Measurements from ENCODE around the gene MKRN2OS. TPM values are rescaled to one million over a fixed set of nuclear protein-coding genes. Genes with fewer than 3 reads are reported as not detected.

MKRN2OS gene
- total RNA-seq, 2 donors from 2014 or later = not detected

DNA sequence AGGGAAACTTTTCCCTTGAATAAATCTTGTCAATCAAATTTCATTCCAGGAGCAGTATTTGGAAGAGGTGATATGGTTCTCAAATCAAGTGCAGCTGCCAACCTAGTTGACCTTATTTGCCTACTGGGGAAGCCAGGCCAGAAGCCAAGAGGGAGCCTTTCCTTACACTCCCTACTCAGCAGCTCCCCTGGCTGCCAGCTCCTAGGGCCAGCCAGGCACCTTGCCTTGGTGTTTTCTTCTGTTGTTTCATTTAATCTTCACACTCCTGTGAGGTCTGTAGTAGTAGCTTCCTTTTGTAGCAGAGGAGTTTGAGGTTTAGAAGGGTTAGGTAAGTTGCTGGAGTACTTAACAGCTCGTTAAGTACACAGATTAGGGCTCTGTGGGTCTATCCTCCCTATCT is 22.6 kb downstream of the MKRN2OS start:
- ATAC-seq (replicated peaks in 1 of 2) (no peak), DNase-seq (no peak)
- Mint-ChIP-seq H3K27ac (no peak overlapping the region), H3K4me3 (no peak overlapping the region), H3K9me3 (no peaks in the 10 kb centered on the region), H3K27me3 (ENCODE audit: low read depth) (no peaks in the 10 kb centered on the region), H3K36me3 (ENCODE audit: insufficient read depth in 2 of 2) (peaks cover 3 to 7% of the 10 kb centered on the region in 2 donors), H3K4me1 (ENCODE audit: low read depth) (no peaks in the 10 kb centered on the region)

DNA sequence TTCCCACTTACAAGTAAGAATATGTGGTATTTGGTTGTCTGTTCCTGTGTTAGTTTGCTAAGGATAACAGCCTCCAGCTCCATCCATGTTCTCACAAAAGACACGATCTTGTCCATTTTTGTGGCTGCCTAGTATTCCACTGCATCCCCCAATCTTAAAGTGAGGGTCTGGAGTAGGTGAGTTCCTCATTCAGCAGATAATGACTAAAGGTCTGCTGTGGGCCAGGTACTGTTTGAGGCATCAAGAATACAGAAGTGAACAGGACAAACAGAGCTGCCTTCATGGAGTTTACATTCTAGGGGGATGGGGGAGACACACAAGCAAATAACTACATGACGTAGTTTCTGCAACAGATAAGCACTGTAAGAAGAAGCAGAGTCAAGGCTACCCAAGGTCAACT is 24.3 kb downstream of the MKRN2OS start:
- peaks cover 2 to 4% of the 10 kb centered on the region in 2 donors for H3K36me3 Mint-ChIP-seq (ENCODE audit: insufficient read depth in 2 of 2)
- H3K9me3 Mint-ChIP-seq = no peaks in the 10 kb centered on the region
- ATAC-seq (replicated peaks in 1 of 2) = no peak
- no peak overlapping the region for H3K4me3 Mint-ChIP-seq
- DNase-seq = no peak
- no peak overlapping the region for H3K27ac Mint-ChIP-seq
- no peaks in the 10 kb centered on the region for H3K27me3 Mint-ChIP-seq (ENCODE audit: low read depth)
- no peaks in the 10 kb centered on the region for H3K4me1 Mint-ChIP-seq (ENCODE audit: low read depth)

DNA sequence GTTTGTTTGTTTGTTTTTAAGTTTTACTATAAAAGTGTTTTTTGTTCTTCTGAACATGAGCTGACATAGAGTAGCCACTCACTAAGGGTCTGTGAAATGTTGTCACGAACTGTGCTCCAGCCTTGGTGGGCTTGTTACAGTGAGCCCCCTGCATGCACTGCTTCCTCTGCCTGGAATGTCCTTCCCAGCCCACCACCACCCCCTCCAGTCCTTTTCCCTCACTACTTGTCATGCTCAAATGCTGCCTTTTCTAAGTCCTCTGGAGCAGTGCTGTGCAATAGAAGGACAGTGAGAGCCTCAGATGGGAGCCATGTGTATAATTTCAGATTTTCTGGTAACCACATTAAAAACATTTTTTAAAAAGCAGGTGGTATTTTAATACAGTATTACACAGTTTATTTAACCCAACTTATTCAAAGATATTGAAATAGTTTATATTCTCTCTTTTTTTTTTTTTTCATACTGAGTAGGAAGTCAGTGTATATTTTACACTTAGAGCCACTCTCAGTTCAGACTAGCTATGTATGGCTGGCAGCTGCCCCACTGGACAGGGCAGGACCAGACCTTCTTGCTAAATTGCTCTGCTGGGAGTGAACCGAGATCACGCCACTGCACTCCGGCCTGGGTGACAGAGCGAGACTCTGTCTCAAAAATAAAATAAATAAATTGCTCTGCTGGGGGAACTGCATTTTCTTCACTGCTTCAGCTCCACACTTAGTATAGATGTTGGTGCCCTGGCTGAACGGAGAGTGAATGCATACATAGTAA is 26.9 kb downstream of the MKRN2OS start:
- ATAC-seq (replicated peaks in 1 of 2) = no peak
- DNase-seq = no peak
- no peaks in the 10 kb centered on the region for H3K4me1 Mint-ChIP-seq (ENCODE audit: low read depth)
- H3K27me3 Mint-ChIP-seq (ENCODE audit: low read depth) = no peaks in the 10 kb centered on the region
- peaks cover 0 to 4% of the 10 kb centered on the region in 2 donors for H3K36me3 Mint-ChIP-seq (ENCODE audit: insufficient read depth in 2 of 2)
- H3K4me3 Mint-ChIP-seq = no peak overlapping the region
- H3K9me3 Mint-ChIP-seq = no peaks in the 10 kb centered on the region
- no peak overlapping the region for H3K27ac Mint-ChIP-seq

DNA sequence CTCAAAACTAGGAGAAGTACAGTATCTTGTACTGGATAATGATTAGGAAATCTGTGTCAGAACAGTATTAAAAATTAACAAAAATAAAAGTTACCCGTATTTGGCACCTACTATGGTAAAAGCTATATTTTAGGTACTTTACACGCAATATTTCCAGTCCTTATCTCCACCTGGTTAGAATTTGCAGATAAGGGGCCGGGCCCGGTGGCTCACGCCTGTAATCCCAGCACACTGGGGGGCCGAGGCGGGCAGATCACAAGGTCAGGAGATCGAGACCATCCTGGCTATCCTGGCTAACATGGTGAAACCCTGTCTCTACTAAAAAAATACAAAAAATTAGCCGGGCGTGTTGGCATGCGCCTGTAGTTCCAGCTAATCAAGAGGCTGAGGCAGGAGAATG is 28.4 kb downstream of the MKRN2OS start:
- H3K4me1 Mint-ChIP-seq (ENCODE audit: low read depth) = no peaks in the 10 kb centered on the region
- H3K27ac Mint-ChIP-seq = no peak overlapping the region
- H3K4me3 Mint-ChIP-seq = no peak overlapping the region
- DNase-seq = no peak
- no peaks in the 10 kb centered on the region for H3K27me3 Mint-ChIP-seq (ENCODE audit: low read depth)
- peaks cover 0 to 4% of the 10 kb centered on the region in 2 donors for H3K36me3 Mint-ChIP-seq (ENCODE audit: insufficient read depth in 2 of 2)
- no peak for ATAC-seq (replicated peaks in 1 of 2)
- H3K9me3 Mint-ChIP-seq = no peaks in the 10 kb centered on the region

DNA sequence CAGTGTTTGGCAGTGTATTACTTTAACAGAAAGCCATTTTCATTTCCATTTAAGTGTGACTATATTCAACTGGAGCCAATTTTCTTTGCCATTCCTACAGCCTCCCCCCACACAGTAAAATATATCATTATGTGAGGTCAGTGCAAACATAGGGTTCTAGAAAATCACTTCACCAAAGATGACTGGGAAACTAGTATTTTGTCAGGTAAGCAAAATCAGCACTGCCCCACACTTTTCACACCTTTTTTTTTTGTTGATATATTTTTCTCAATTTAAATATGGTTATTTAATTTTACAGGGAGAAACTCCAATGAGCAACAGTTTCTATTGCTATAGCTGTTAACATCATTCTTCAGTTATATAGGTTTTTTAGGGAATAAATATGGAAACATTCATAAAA is 29.7 kb downstream of the MKRN2OS start:
- H3K9me3 Mint-ChIP-seq = no peaks in the 10 kb centered on the region
- ATAC-seq (replicated peaks in 1 of 2) = no peak
- no peak overlapping the region for H3K27ac Mint-ChIP-seq
- no peaks in the 10 kb centered on the region for H3K27me3 Mint-ChIP-seq (ENCODE audit: low read depth)
- no peaks in the 10 kb centered on the region for H3K36me3 Mint-ChIP-seq (ENCODE audit: insufficient read depth in 2 of 2)
- no peak overlapping the region for H3K4me3 Mint-ChIP-seq
- H3K4me1 Mint-ChIP-seq (ENCODE audit: low read depth) = no peaks in the 10 kb centered on the region
- DNase-seq = no peak

DNA sequence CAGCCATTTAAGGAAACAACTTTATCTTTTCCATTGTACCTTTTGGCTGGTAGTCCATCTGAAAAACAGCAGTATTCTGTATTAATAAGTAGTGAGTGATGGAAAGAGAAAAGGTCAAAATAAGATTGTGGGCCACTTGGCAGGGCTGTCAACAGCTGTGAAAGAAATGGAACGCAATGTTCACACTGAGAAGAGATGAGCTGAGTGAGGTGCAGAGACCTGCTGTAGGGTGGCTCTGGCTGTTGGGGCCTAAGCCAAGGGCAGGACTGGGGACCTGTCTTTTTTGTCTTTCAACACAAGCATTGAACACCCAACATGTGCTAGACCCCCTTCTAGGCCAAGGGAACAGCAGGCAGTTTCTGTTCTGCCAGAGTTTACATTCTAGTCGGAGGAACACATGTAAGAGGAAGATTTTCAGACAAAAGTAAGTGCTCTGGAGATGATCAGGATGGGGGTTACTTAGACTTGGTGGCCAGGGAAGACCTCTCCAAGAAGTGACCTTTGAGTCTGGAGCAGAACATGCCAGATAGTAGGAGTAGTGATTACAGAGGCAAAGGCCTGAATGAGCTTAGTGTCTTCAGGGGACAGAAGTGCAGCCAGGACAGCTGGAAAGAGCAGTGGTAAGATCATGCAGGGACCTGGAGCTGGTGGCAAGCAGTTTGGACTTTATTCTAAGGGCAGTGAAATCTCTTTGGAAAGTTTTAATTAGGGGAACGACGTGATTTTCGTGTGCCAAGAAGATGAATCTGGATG is 31.4 kb downstream of the MKRN2OS start:
- no peaks in the 10 kb centered on the region for H3K27me3 Mint-ChIP-seq (ENCODE audit: low read depth)
- no peaks in the 10 kb centered on the region for H3K9me3 Mint-ChIP-seq

DNA sequence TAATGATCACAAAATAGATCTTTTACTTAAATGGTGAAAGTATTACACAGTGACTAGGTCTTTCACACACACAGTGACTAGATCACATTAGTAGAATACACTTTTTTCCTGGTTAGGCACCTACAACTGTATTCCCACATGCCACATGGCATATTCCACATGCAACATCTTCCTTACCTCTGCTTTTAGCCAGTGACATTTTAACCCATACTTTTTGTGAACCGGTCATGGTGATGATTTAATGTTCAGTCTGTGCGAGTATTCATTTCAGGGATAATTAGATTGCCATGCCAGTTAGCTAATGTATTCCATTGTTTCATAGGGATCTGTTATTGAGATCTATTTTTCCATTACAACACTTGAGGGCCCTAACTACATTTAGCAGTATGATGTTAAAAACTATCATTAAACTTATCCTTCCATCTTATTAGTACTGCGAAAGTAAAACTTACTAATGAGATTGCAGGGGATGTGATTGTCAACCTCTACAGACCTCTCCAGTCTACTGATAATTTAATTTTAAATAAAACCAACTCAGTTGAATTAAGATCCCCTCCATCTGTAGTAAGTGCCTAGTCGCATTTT is 32.7 kb downstream of the MKRN2OS start:
- Mint-ChIP-seq H3K4me1 (ENCODE audit: low read depth) (no peaks in the 10 kb centered on the region), H3K9me3 (no peaks in the 10 kb centered on the region), H3K36me3 (ENCODE audit: insufficient read depth in 2 of 2) (no peaks in the 10 kb centered on the region), H3K27me3 (ENCODE audit: low read depth) (no peaks in the 10 kb centered on the region), H3K27ac (no peak overlapping the region), H3K4me3 (no peak overlapping the region)
- no peak for DNase-seq
- ATAC-seq (replicated peaks in 1 of 2) = no peak

More for the DNA sequence above, 31.4 kb downstream of the MKRN2OS start:
- Mint-ChIP-seq H3K4me3 (no peak overlapping the region), H3K36me3 (ENCODE audit: insufficient read depth in 2 of 2) (no peaks in the 10 kb centered on the region), H3K4me1 (ENCODE audit: low read depth) (no peaks in the 10 kb centered on the region), H3K27ac (no peak overlapping the region)
- no peak for DNase-seq
- no peak for ATAC-seq (replicated peaks in 1 of 2)

DNA sequence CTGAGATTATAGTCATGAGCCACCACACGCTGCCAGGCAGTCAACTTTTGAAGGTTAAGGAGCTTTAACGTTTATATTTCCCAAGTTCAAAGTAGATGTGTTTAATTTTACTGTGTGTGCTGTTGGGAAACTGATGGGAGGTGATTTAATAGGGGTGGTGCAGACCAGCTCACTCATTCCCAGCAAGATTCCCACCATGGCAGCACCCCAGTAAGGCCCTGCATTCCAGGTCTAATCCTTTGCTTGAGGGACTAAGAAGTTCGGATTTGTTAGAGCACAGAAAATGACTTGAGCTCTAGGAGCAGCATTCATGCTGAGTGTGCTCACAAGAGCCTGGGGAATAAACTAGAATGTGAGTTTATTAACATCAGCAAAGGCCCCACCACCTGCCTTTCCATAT is 35.8 kb downstream of the MKRN2OS start:
- ATAC-seq (replicated peaks in 1 of 2) (no peak), DNase-seq (no peak)
- Mint-ChIP-seq H3K4me3 (no peak overlapping the region), H3K4me1 (ENCODE audit: low read depth) (no peaks in the 10 kb centered on the region), H3K9me3 (no peaks in the 10 kb centered on the region), H3K36me3 (ENCODE audit: insufficient read depth in 2 of 2) (peaks cover 0 to 4% of the 10 kb centered on the region in 2 donors), H3K27ac (no peak overlapping the region), H3K27me3 (ENCODE audit: low read depth) (no peaks in the 10 kb centered on the region)

DNA sequence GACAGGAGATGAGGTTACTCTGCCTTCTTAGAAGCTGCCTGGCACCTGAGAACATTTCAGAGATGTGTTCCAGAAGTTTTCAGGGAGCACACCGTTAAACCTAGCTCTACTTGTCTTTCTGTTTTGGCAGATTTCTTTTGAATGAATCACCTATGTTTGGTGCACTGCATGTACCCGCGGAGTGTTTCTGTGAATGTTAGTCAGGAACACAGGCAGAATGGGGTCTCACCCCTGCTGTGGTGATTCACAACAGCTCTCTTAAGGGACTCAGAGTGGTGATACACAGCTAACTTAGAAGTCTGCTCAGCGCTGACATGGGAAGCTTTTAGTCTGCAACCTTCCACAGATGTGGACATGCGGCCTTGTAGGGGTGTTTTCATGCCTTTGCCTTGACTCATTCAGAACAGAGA is 37.0 kb downstream of the MKRN2OS start:
- DNase-seq (no peak), ATAC-seq (replicated peaks in 1 of 2) (no peak)
- Mint-ChIP-seq H3K27ac (no peak overlapping the region), H3K36me3 (ENCODE audit: insufficient read depth in 2 of 2) (peaks cover 0 to 8% of the 10 kb centered on the region in 2 donors), H3K4me1 (ENCODE audit: low read depth) (no peaks in the 10 kb centered on the region), H3K27me3 (ENCODE audit: low read depth) (no peaks in the 10 kb centered on the region), H3K9me3 (no peaks in the 10 kb centered on the region), H3K4me3 (no peak overlapping the region)

DNA sequence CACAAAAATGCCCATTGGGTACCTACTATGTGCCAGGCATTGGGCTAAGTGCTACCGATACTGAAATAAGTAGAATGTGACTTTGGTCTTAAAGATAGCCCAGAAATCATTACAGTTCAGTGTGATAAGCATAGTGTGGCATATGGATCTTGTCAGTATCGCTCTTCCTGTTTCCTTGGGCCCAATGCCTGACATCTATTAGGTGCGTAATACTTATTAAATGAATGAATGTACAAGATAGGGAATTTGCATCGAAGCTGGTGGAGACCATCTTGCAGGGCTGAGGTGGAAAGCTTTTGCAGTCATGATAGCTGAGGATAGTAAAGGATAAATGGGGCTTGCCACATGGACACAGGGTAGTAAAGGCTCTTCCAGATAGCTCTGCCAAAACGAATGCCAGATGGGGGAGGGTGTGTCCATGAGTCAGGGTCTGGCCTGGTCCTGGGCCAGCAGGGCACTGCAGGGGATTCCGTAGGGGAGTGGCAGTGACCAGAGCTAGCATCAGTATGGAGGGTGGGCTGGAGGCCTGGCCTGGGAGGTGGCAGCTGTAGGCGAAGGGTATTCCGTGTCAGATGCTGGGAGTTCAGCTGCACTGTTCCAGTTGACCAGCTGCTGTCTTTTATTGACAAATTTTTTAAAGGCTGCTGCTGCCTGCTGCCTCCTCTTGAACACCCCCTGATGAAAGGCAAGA is 37.6 kb downstream of the MKRN2OS start:
- H3K27ac Mint-ChIP-seq = no peak overlapping the region

DNA sequence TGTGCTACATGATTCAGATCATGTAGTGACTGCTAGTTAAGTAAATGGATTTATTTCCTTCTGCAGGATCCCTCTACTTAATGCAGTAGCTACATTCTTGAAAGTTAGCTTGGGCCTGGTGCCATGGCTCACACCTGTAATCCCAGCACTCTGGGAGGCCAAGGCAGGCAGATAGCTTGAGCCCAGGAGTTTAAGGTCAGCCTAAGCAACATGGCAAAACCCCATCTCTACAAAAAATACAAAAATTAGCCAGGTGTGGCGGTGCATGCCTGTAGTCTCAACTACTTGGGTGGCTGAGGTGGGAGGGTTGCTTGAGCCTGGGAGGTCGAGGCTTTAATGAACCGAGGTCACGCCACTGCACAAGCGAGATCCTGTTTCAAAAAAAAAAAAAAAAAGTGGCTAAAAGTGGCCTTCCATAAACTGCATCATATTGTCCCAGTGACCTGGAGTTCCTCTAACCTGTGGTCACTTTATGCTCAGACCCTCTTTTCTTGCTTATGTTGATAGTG is 39.0 kb downstream of the MKRN2OS start:
- Mint-ChIP-seq H3K4me1 (ENCODE audit: low read depth) (no peaks in the 10 kb centered on the region), H3K27ac (no peak overlapping the region), H3K9me3 (no peaks in the 10 kb centered on the region), H3K4me3 (no peak overlapping the region), H3K27me3 (ENCODE audit: low read depth) (no peaks in the 10 kb centered on the region), H3K36me3 (ENCODE audit: insufficient read depth in 2 of 2) (peaks cover 0 to 8% of the 10 kb centered on the region in 2 donors)
- no peak for ATAC-seq (replicated peaks in 1 of 2)
- DNase-seq = no peak

More for the DNA sequence above, 37.6 kb downstream of the MKRN2OS start:
- no peaks in the 10 kb centered on the region for H3K27me3 Mint-ChIP-seq (ENCODE audit: low read depth)
- no peaks in the 10 kb centered on the region for H3K9me3 Mint-ChIP-seq
- ATAC-seq (replicated peaks in 1 of 2) = no peak
- H3K4me3 Mint-ChIP-seq = no peak overlapping the region
- H3K36me3 Mint-ChIP-seq (ENCODE audit: insufficient read depth in 2 of 2) = peaks cover 0 to 8% of the 10 kb centered on the region in 2 donors
- DNase-seq = no peak
- H3K4me1 Mint-ChIP-seq (ENCODE audit: low read depth) = no peaks in the 10 kb centered on the region

DNA sequence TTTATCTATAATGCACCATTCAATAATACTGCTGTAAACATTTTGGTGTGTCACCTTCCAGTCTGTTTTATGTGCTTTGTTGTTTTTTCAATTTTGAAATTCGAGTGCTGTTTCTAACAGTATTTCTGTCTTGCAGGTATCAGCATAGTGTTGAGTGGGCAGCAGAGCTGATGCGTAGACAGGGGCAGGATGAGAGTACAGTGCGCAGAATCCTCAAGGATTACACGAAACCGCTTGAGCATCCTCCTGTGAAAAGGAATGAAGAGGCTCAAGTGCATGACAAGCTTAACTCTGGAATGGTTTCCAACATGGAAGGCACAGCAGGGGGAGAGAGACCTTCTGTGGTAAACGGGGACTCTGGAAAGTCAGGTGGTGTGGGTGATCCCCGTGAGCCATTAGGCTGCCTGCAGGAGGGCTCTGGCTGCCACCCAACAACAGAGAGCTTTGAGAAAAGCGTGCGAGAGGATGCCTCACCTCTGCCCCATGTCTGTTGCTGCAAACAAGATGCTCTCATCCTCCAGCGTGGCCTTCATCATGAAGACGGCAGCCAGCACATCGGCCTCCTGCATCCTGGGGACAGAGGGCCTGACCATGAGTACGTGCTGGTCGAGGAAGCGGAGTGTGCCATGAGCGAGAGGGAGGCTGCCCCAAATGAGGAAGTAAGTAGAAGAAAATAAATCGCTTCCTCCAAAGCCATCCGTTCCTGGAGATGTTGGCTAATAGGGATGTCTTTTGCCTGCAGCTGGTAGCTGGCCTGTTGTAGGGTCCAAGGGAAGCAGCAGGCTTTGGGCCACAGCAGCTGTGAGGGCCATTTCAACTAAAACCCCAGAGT is 42.0 kb downstream of the MKRN2OS start:
- Mint-ChIP-seq H3K4me3 (no peak overlapping the region), H3K27ac (no peak overlapping the region), H3K27me3 (ENCODE audit: low read depth) (no peaks in the 10 kb centered on the region), H3K9me3 (no peaks in the 10 kb centered on the region), H3K4me1 (ENCODE audit: low read depth) (no peaks in the 10 kb centered on the region), H3K36me3 (ENCODE audit: insufficient read depth in 2 of 2) (peaks cover 0 to 15% of the 10 kb centered on the region in 2 donors)
- ATAC-seq (replicated peaks in 1 of 2) (no peak), DNase-seq (no peak)

Measured in activated T-cell treated with anti-CD3 and anti-CD28 coated beads, Interleukin-2, amount 50 U/mL, for 72 hours (primary cell).